Inflammatory macrophage (primary cell): ENCODE data around the gene NOSTRIN.
"Not testable (repeated sequence)": the region's sequence is repeated elsewhere in the genome, so short reads cannot be mapped to it uniquely, and the experiment has no call there.

Experiments
- DNase-seq, 2 donors: peaks; one replicate each; pipeline ENCODE4 v3.0.0-alpha.2; 2020 to 2022
- total RNA-seq, 18 experiments: gene quantifications; one replicate each; lab custom pipeline; 2026; ENCODE audit warnings: mixed read lengths in 6 of 18, inconsistent platforms in 2 of 18; lab: John Stamatoyannopoulos, UW

Gene NOSTRIN, protein sequence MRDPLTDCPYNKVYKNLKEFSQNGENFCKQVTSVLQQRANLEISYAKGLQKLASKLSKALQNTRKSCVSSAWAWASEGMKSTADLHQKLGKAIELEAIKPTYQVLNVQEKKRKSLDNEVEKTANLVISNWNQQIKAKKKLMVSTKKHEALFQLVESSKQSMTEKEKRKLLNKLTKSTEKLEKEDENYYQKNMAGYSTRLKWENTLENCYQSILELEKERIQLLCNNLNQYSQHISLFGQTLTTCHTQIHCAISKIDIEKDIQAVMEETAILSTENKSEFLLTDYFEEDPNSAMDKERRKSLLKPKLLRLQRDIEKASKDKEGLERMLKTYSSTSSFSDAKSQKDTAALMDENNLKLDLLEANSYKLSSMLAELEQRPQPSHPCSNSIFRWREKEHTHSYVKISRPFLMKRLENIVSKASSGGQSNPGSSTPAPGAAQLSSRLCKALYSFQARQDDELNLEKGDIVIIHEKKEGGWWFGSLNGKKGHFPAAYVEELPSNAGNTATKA
- 0 to 0.74 (median 0.12) reads per million in 18 experiments for total RNA-seq

GRCh38 chr2:168801961-168802858 is at the start of gene NOSTRIN:
NOSTRIN (plus strand) TSS chr2:168802637; CDS start chr2:168802647, 10 bp downstream.
- no peak for DNase-seq

- no peak for DNase-seq
Measured at GRCh38 chr2:168753765-168754329, 48.6 kb upstream of the NOSTRIN start.

GRCh38 chr2:168757223-168757622 is 45.2 kb upstream of the NOSTRIN start:
- no peak for DNase-seq

DNA sequence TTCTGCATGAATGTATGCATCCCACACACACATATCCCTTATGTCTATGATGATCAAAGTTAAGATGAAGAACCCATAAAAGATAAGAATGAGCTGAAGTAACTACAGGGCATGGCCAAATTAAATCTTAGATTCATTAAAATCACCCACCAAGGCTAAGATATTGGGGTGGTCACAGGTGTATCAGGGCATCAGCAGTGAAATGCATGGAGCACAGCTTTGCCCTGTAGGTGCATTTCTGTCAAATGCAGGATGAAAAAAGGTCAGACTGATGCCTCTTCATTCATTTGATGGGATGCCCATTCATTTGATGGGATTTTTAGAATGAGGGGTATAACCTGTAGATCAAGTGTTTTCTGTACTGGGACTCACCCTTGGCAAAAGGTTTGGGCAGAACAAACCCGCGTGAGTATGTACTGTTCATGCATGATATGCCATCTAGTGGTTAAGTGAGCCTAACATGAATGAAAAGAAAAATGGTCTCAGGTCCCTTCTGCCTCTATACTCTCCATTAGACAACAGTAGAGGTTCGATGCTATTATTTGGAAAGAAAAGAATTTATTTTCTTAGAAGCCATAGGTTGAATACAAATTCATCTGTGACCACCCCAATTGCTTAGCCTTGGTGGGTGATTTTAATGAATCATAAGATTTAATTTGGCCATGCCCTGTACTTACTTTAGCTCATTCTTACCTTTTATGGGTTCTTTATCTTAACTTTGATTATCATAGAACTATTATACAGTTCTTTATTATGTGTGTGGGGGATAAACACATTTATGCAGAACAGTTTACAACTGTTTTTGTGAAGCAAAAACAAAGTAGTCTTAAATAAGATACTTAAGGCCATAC is 43.2 kb upstream of the NOSTRIN start:
- peak; percentile 39 to 45 for DNase-seq

- no peak for DNase-seq
Measured at GRCh38 chr2:168765401-168765800, 37.0 kb upstream of the NOSTRIN start.

GRCh38 chr2:168766600-168766999 is 35.8 kb upstream of the NOSTRIN start:
- no peak for DNase-seq

DNA sequence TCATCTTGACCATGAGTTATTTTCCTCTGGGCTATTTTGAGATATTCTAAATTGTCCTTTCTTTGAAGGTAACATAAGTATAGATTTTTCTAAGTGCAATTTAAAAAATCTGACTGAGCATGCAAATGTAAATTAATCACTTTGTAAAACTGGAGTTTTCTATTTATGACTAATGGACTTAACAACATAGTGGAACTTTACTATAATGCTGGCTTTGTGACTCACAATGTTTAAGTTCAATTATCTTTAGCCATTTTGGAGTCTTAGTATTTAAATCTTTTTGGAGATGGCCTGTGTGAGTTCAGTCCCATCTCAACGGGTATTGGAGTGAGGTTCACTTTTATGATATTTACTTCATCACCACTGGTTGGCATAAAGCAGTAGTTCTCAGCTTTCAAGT is 35.2 kb upstream of the NOSTRIN start:
- DNase-seq: no peak

- not testable (repeated sequence) for DNase-seq
Measured at GRCh38 chr2:168768357-168768756, 34.1 kb upstream of the NOSTRIN start.

DNA sequence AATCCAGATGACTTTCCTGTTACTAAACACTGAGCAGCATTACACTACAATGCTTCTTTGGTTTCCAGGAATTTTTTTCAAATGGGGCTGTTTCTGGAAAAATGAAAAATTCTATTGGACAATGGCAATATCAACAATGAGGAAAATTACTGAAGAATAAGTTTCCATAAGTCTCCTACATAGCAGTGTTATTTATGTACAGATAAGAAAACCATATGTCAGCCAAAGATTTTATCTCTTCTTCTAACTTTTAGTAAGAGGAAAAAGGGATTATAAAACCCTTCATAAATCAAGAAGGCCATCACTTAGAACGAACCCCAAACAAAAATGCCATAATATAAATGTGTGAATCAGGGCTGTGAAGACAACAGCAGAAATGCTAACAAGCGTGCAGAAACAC is 31.6 kb upstream of the NOSTRIN start:
- DNase-seq: no peak

DNA sequence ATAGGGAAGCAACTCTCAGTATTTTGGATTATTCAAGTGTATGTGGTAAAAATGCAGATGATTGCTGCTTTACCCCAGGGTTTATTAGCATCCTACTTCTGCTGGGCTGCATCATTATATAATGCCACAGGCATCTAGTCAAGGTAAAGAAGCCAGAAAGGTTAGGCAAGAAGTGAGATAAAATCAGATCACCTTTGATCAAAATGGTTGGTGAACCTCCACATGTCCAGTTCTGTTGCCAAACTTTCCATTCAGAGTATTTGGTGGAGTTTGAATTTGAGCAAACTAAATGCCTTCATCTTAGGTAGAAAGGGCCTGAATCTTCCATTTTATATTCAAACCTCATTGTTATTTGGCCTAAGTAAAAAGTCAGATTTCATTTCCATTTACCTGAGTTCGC is 29.7 kb upstream of the NOSTRIN start:
- no peak for DNase-seq

DNA sequence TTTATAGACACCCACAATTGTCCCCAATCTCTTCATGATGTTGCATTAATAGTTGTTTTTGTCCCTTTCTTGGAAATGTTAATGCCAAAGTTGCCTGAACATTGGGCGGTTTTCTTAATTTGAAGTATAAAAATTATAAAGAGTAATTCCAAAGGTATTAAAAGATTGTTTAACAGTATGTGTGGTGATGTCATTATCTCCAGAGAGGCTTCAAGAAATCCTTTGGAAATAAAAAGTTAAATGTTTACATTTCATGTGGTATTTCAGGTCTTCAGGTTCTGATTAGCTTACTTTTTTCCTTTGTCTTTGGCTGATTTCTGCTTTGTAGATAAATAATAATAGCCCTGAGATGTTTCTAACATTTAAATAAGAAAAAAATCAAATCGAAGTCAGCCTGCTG is 29.3 kb upstream of the NOSTRIN start:
- no peak for DNase-seq

DNA sequence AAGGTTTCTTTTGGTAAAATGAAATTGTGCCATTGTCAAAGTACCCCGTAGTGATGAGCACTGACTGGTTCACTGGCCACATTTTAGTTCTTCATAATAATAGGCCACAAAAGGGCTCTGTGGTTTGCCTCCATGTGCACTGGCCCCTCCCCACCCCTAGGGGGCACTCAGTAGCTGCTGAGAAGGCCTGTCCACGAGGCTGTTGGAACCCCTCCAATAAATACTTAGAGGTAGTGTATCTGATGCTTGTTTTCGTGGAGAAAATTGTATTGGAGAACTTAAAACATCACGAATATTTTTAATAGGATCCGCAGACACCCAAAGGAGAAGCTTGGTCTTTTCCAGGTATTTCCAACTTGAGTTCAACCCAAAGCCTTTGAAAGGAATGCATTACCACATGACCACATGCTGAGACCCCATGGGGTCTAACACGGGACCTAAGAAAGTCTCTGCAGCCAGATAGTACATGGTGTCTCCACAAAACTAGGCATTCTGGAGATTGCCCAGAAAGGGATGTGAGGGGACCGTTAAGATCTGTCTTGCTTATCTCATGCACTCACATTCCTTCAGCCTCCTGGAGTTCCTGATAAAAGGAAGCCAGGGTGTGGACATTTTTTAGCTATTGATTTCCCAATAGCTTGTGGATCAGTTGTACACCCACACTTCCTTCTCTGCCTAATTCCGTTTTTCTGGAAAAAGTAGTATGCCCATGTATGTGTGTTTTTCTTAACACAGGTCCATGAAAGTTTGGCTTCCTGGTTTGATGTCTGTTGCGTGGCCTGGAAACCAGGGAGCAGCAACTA is 28.5 kb upstream of the NOSTRIN start:
- peak; percentile 5 to 15 for DNase-seq

DNA sequence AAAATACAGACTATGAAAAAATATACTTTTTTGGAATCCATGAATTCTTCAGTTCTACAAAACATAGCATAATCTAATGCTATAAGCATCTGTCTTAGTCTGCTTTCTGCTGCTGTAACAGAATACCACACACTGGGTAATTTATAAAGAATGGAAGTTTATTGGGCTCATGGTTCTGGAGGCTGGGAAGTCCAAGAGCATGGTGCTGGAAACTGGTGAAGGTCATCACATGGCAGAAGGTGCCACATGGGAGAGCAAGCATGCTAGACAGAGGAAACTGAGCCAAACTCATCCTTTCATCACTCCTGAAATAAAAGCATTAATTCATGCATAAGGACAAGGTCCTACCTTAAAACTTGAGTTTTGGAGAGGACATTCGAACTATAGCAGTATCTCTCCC is 26.6 kb upstream of the NOSTRIN start:
- no peak for DNase-seq

- DNase-seq: no peak
Measured at GRCh38 chr2:168780669-168781071, 21.8 kb upstream of the NOSTRIN start.

DNA sequence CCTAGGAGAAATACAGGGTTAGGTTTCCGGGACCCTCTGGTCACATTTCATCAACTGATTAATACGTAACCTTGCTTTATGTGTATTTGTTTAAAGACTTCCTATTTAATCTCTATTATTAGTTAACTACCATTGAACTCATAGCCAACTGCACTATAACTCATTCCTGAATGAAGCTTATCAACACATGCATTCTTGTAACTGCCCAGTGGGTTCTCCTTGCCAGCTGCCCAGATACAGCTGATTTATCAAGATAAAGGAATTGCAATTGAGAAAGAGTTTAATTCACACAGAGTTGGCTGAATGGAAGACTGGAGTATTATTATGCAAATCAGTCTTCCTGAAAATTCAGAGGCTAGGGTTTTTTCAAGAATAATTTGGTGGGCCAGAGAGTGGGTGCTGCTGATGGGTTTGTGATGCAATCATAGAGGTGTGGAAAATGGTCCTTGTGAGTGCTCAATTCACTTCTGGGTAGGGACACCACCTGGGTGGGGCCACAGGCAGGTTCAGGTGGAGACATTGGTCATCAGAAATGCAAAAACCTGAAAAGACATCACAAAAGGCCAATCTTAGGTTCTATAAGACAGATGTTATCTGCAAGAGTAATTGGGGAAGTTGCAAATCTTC is 21.1 kb upstream of the NOSTRIN start:
- no peak for DNase-seq

DNA sequence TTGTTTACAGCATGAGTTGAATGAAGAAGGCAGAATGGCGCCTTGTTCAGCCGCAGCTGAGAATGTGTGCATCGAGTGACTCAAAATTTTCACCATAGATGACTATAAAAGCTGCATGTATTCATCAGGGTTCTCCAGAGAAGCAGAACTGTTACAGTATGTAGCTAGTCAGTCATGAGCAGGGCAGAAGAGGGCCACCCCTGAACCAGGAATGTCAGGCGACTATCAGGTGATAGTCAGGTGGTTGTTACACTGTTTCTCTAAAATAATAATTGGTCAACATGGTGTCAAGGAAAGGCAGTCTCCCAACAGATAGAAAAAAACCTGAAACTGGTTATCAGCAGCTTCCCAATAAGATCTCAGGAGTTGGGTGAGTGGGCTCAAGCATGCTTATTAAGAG is 20.2 kb upstream of the NOSTRIN start:
- DNase-seq: no peak

DNA sequence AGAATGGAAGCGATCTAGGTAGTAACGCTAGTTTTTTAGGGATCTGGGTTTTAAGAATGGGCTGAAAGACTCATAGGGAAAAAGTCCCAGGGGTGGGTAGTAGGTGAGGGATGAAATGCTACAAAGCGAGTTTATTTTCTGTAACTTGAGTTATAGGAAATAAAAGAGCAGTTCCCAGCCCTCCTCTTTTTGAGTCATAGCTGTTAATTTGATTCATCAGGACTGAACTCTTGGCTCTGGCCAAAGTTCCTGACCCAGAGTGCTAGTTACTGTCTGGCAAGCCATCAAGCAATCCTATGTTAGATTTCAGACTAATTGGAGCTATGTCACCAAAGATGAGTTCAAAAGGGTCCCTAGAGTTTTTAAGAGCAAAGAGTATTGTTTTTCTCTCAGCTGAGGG is 17.4 kb upstream of the NOSTRIN start:
- no peak for DNase-seq

- DNase-seq: no peak
Measured at GRCh38 chr2:168787098-168787781, 15.2 kb upstream of the NOSTRIN start.

- DNase-seq: no peak
Measured at GRCh38 chr2:168787782-168788376, 14.6 kb upstream of the NOSTRIN start.

DNA sequence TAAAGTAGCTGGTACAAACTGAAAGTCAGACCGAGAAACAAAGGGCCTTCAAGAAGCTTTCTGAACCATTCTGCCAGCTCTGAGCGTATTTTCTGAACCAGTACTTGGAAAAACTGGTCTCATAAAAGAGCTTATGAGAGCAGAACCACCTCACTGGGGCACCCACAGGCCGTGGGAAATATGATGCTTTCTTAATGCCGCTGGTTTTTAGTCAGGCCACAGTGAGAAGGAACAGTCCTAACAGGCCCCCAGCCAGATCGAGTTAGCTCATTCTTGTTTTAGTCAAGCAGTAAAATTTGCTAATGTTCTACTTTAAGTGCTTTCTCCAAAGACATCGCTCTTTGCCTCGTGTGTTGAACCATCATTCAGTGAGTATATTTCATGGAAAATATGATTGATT is 12.7 kb upstream of the NOSTRIN start:
- no peak for DNase-seq
